GM19099 (cell line): ENCODE results near the gene DLG5.

Experiments
- POLR2A ChIP-seq: IDR thresholded peaks from 3 replicates; pipeline ENCODE4 v1.6.1; 2011; ENCODE audit warnings: low read depth; ENCODE audit not compliant: insufficient read length; ENCODE audit errors: extremely low read depth

The DLG5 gene

DNA sequence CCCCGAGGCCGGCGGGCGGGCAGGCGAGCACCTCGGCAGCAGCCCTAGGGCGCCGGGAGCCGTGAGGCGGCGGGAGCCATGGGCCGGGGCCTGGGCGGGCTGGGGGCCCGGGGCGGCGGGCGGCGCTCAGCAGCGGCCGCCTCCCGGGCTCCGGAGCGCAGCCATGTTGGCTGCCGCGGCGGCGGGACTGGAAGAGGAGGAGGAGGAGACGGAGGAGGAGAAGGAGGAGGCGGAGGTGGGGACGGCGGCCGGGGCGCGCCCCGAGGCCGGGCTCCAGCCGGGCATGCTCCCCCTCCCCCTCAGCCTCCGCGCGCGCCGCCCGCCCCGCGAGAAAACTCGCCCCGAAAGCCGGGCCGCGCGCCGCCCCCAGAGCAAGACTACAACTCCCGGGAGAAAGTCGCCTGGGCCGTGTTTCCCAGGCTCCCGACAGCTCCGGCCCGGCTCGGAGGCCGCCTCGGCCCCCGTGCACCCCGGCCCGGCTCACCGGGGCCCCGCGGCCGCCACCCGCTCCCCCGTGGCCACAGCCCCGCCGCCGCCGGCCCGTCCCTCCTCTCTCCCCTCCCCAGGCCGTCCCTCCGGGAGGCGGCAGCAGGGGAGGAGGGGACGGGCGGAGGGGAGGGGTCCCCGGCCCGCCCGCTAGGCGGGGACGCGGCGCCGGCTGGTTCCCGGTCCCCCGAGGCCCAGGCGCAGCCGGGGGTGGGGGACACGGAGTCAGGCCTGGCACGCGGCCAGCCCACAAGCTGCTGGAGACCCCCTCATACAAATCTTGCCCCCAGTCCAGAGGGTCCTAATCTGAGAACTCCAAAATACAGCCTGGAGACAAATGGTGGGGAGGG lies at the start of gene DLG5:
Gene DLG5, minus strand, starts transcription at position 190 of the 836 bp plus-strand sequence. CDS start 235 bp downstream, outside the sequence.
- no peak for TF ChIP-seq POLR2A

GRCh38 chr10:77975086-77975666 lies 48.6 kb upstream of the DLG5 start:
- no peak for TF ChIP-seq POLR2A

GRCh38 chr10:77974396-77975074 lies 48.0 kb upstream of the DLG5 start:
- TF ChIP-seq POLR2A: no peak

- TF ChIP-seq POLR2A: no peak
Observed at GRCh38 chr10:77973276-77973675, 46.7 kb upstream of the DLG5 start.

DNA sequence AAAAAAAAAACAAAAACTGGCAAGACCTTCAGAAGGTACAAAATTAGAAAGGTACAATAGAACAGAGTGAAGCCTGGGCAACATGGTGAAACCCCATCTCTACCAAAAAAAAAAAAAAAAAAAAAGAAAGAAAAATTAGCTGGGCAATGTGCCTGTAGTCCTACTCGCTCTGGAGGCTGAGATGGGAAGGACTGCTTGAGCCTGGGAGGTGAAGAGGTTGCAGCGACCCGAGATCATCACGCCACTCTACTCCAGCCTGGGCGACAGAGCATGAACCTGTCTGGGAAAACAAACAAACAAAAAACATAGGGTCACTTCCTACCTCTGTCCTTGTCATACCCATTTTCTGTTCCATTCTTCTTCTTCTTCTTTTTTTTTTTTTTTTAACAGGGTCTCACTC lies 45.6 kb upstream of the DLG5 start:
- TF ChIP-seq POLR2A: no peak

GRCh38 chr10:77971804-77972144 lies 45.2 kb upstream of the DLG5 start:
- no peak for TF ChIP-seq POLR2A

DNA sequence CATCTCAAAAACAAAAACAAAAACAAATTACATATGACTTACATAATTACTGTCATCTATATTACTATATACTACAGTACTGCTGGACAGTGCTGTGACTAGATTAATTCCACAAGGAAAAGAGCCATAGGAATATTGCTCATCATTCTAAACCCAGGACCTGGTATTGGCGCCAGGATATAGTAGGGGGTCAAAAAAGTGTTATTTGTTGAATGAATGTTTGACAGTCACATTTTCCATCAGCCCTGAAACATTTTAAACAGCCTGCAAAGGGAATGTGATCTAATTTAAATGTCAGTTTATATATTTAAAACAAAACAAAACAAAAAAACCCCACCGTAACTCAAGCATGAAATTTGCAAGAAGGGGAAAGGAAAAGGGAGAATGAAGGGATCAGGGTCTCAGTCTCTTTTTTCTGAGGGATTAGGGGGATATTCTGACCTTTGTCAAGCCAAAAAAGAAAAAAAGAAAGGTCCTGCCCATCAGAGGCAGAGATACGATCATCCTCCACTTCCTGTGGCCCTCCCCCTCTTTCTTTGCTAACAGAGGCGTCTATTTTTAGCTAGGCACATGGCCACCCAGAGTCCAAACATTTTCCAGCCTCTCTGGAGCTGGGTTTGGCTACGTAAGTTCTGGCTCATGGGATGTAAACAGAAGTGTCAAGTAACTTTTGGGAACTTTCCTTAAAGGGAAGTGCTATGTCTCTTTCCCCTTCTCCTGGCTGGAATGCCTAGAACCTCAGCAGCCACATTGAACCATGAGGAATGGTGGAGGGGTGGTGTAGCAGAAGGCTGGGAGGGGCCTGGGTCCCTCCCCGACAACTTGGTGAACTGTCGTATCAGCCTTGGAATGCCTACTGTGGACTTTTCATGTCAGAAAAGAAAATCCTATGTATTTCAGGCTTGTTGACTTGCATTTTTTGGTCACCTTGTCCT lies 44.6 kb upstream of the DLG5 start:
- no peak for TF ChIP-seq POLR2A

DNA sequence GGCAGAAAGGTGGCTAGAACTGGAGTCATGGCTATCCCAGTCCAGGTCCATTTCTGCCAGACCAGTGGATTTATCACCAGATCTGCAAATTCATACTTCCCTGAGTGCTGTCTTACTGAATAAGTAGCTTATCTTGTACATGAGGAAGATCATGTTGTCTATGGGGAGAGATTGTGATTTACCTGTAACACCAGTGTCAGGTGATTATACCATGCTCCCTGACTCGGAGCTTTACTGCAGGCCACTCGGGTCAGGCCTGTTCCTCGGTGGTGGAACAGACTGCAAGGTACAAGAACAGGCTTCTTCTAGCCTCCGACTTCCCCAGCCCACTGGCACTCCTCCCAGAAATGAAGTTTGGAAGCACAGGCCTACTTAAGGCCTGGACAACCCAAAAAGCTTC lies 42.6 kb upstream of the DLG5 start:
- no peak for TF ChIP-seq POLR2A

- no peak for TF ChIP-seq POLR2A
Observed at GRCh38 chr10:77967611-77968022, 41.1 kb upstream of the DLG5 start.

DNA sequence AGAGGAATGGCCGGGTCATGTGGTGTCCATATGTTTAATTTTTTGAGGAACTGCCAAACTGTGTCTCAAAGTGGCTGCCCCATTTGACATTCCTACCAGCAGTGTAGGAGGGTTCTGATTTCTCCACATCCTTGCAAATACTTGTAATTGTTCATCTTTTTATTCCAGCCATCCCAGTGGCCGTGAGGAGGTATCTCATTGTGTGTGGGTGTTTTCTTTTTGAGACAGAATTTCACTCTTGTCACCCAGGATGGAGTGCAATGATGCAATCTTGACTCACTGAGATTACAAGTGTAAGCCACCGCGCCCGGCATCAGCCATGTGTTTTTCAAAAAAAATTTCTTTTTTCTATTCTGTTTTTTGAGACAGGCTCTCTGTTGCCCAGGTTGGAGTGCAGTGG lies 38.7 kb upstream of the DLG5 start:
- TF ChIP-seq POLR2A: no peak

GRCh38 chr10:77964811-77965210 lies 38.3 kb upstream of the DLG5 start:
- TF ChIP-seq POLR2A: no peak

DNA sequence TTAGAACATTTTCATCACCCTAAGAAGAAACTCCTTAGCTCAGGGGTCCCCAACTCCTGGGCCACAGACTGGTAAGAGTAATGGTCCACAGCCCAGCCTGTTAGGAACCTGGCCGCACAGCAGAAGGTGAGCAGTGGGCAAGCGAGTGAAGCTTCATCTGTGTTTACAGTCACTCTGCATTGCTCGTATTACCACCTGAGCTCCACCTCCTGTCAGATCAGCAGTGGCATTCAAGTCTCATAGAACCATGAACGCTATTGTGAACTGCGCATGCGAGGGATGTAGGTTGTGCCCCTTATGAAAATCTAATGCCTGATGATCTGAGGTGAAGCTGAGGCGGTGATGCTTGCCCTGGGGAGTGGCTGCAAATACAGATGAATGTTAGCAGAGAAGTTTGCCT lies 37.3 kb upstream of the DLG5 start:
- TF ChIP-seq POLR2A: no peak

- TF ChIP-seq POLR2A: no peak
Observed at GRCh38 chr10:77962350-77963146, 36.0 kb upstream of the DLG5 start.

- TF ChIP-seq POLR2A: no peak
Observed at GRCh38 chr10:77961668-77962067, 35.1 kb upstream of the DLG5 start.

DNA sequence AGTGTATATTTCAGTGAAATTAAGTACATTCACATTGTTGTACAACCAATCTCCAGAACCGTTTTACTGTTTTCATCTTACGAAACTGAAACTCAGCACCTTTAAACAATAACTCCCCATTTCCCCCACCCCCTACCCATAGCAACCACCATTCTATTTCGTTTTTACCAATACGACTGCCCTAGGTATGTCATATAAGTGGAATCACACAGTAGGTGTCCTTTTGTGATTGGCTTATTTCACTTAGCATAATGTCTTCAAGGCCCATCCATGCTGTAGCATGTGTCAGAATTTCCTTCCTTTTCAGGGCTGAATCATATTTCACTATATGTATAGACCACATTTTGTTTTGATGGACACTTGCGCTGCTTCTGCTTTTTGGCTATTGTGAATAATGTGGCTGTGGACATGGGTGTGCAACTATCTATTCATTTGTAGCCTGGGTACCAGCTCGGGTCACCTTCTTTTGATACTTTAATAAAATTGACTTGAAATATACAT lies 34.3 kb upstream of the DLG5 start:
- TF ChIP-seq POLR2A: no peak
